IPS-NIHi7 (cell line): ENCODE measurements around the gene TRIM43.
"Not testable (repeated sequence)": the region's sequence is repeated elsewhere in the genome, so short reads cannot be mapped to it uniquely, and the experiment has no call there.

Experiments used
- DNase-seq: peaks from one replicate; pipeline ENCODE4 v3.0.0; 2012; ENCODE audit warnings: mixed read lengths; ENCODE audit errors: extremely low spot score

The TRIM43 gene

GRCh38 chr2:95641289-95641575 is 49.4 kb downstream of the TRIM43 start:
- DNase-seq = not testable (repeated sequence)

DNA sequence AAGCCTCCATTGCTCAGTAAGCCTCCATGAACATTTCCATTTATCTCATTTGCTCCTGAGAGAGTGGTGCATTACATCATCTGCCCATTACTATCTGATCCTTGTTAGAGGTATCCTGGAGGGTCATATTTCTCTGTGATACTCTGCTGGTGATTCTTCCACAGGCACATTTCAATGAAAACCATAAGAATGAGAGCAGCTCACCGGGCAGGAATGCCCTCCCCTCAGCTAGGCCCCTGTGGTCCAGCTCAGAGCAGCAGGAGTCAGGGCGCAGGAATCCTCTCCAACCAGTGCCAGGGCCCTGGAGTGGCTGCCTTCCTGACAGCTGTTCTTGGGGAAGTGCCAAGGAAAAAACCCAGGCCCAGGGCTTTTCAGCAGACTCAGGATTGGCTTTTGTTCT is 50.0 kb downstream of the TRIM43 start:
- DNase-seq = not testable (repeated sequence)

- not testable (repeated sequence) for DNase-seq
Measured at GRCh38 chr2:95642360-95642759, 50.6 kb downstream of the TRIM43 start.

DNA sequence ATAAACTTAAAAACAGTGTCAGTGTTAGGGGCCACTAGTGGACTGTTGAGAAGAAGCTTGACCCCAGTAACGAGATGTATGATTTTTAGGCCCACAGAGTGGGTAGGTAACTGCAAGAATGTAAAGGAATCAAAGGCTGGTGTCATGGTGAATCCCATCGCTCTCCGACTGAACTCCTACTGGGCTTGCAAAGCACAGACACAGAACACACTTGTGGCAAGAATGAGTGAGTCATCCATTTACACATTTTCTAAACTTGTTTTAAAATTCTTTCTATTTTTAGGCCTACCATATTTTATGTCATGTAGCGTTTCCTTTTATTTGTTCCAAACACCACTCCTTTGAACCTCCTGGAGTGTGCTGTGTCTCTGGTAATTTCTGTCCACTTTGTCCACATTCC is 51.1 kb downstream of the TRIM43 start:
- DNase-seq = not testable (repeated sequence)

DNA sequence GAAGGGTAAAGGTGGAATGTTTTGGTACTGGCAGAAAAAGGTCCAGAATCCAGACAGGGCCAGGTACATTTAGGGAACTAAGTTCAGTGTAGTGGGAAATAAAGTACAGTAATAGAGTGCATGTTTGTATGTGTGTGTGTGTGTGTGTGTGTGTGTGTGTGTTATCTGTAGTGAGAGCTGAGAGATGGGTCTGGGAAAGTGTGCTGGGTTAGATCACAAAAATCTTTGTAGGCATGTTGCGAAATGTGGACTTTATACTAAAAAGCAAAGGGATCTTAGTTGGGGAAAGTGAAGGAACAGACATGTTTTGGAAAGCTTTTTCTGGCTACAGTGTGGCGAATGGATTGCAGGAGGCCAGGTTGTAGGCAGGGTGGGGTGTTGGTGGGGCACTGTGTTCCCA is 53.5 kb downstream of the TRIM43 start:
- not testable (repeated sequence) for DNase-seq

- DNase-seq = not testable (repeated sequence)
Measured at GRCh38 chr2:95646274-95646994, 54.6 kb downstream of the TRIM43 start.

- not testable (repeated sequence) for DNase-seq
Measured at GRCh38 chr2:95648894-95649544, 57.2 kb downstream of the TRIM43 start.
